ENCODE results near the gene EML6.
A peak's percentile ranks its signal among the peaks of the same experiment; 100 is the strongest.

EML6 gene

GRCh38 chr2:55011831-55012671 lies 288.6 kb downstream of the EML6 start:
- no peak for DNase-seq

- DNase-seq: no peak
Measured at GRCh38 chr2:55012672-55013484, 289.4 kb downstream of the EML6 start.

- DNase-seq: no peak
Measured at GRCh38 chr2:55013936-55014335, 290.5 kb downstream of the EML6 start.

- DNase-seq: peak; percentile 41 to 67
Measured at GRCh38 chr2:55014962-55015939, 291.8 kb downstream of the EML6 start.

- DNase-seq: no peak
Measured at GRCh38 chr2:55017428-55017827, 294.0 kb downstream of the EML6 start.

GRCh38 chr2:55017880-55018279 lies 294.4 kb downstream of the EML6 start:
- DNase-seq: no peak

GRCh38 chr2:55018619-55019018 lies 295.2 kb downstream of the EML6 start:
- DNase-seq: no peak

DNA sequence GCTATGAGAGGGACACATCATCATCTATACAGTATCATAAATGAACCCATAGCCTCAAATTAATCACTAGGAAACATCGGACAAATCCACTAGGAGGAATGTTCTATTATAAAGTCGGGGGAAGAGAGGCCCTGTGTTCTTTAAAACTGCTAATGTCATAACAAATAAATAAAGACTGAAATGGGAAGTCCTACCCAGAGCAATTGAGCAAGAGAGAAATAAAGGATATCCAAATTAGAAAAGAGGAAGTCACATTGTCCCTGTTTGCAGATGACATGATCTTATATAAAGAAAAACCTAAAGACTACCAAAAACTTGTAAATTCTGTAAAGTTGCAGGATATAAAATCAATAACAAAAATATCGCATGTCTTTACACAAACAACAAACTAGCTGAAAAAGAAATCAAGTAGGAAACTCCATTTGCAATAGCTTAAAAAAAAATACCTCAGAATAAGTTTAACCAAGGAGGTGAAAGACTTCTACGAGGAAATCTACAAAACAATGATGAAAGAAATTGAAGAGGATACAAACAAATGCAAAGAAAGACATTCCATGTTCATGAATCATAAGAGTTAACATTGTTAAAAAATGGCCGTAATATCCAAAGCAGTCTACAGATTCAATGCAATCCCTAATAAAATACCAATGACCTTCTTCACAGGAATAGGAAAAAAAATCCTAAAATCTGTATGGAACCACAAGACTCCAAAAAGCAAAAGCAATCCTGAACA lies 296.2 kb downstream of the EML6 start:
- no peak for DNase-seq

Data from CD4-positive, alpha-beta T cell treated with Interferon alpha-2 for 1 hour (primary cell).